Germinal center (tissue), 1 donor: ENCODE results near the gene PCNA.
"Not testable (repeated sequence)": the region's sequence is repeated elsewhere in the genome, so short reads cannot be mapped to it uniquely, and the experiment has no call there.

Experiments
- DNase-seq: peaks from one replicate; pipeline ENCODE4 v3.0.0; 2012; ENCODE audit warnings: mixed read lengths, low spot score

The PCNA gene

GRCh38 chr20:5141615-5142014 is 21.9 kb upstream of the PCNA start:
- DNase-seq: no peak

- no peak for DNase-seq
These were observed 20.4 kb upstream of the PCNA start for GRCh38 chr20:5140195-5140594.

GRCh38 chr20:5136096-5136495 is 16.3 kb upstream of the PCNA start:
- DNase-seq: no peak

- no peak for DNase-seq
These were observed 15.7 kb upstream of the PCNA start for GRCh38 chr20:5135363-5136012.

- DNase-seq: no peak
These were observed 14.2 kb upstream of the PCNA start for GRCh38 chr20:5133998-5134397.

GRCh38 chr20:5131502-5131901 is 11.7 kb upstream of the PCNA start:
- no peak for DNase-seq

- no peak for DNase-seq
These were observed 9.1 kb upstream of the PCNA start for GRCh38 chr20:5128886-5129285.

GRCh38 chr20:5127859-5128424 is 8.2 kb upstream of the PCNA start:
- no peak for DNase-seq

- DNase-seq: peak; percentile 67
These were observed 7.6 kb upstream of the PCNA start for GRCh38 chr20:5127204-5127858.

- peak; percentile 98 for DNase-seq
These were observed 6.9 kb upstream of the PCNA start, which contains the start of gene CDS2 for GRCh38 chr20:5126512-5127203. Gene CDS2 (plus strand): TSS chr20:5127008. CDS start chr20:5127093, 85 bp downstream.

GRCh38 chr20:5122873-5123260 is 3.1 kb upstream of the PCNA start:
- no peak for DNase-seq

GRCh38 chr20:5120185-5120476 is 373 bp upstream of the PCNA start:
- no peak for DNase-seq

GRCh38 chr20:5119143-5119434 is 669 bp downstream of the PCNA start:
- DNase-seq: no peak

- no peak for DNase-seq
These were observed 1.3 kb downstream of the PCNA start for GRCh38 chr20:5118220-5119142.

- DNase-seq: no peak
These were observed 2.9 kb downstream of the PCNA start for GRCh38 chr20:5116875-5117274.

GRCh38 chr20:5114403-5114802 is 5.4 kb downstream of the PCNA start:
- DNase-seq: no peak

GRCh38 chr20:5113615-5113986 is 6.2 kb downstream of the PCNA start:
- DNase-seq: no peak

- no peak for DNase-seq
These were observed 10.5 kb downstream of the PCNA start for GRCh38 chr20:5109276-5109675.

- no peak for DNase-seq
These were observed 15.3 kb downstream of the PCNA start for GRCh38 chr20:5104479-5104878.

GRCh38 chr20:5100684-5101347 is 18.9 kb downstream of the PCNA start:
- peak; percentile 69 for DNase-seq

- not testable (repeated sequence) for DNase-seq
These were observed 19.8 kb downstream of the PCNA start for GRCh38 chr20:5099909-5100308.

- DNase-seq: not testable (repeated sequence)
These were observed 20.7 kb downstream of the PCNA start for GRCh38 chr20:5099009-5099408.
